Neural crest cell (in vitro differentiated cells): ENCODE data around the gene ATP5PO. TPM values are rescaled to one million over a fixed set of nuclear protein-coding genes. Genes with fewer than 3 reads are reported as not detected.
A peak's percentile ranks its signal among the peaks of the same experiment; 100 is the strongest.

Experiments used
- DNase-seq: peaks from one replicate; pipeline ENCODE4 v3.0.0; 2021; ENCODE audit warnings: low read depth, mixed read lengths, low spot score
- H3K27ac Mint-ChIP-seq: one replicate; pipeline ENCODE4 v1.8.0; 2021; ENCODE audit warnings: mild to moderate bottlenecking, mixed read lengths; ENCODE audit not compliant: unreplicated experiment
- H3K27me3 Mint-ChIP-seq: 2 replicates; pipeline ENCODE4 v1.8.0; 2021; ENCODE audit warnings: low read depth, mild to moderate bottlenecking, mixed read lengths
- H3K36me3 Mint-ChIP-seq: 2 replicates; pipeline ENCODE4 v1.8.0; 2021; ENCODE audit warnings: low read depth, mild to moderate bottlenecking, mixed read lengths
- H3K4me1 Mint-ChIP-seq: 2 replicates; pipeline ENCODE4 v1.8.0; 2021; ENCODE audit warnings: mixed read lengths
- H3K4me3 Mint-ChIP-seq: one replicate; pipeline ENCODE4 v1.8.0; 2021; ENCODE audit warnings: mild to moderate bottlenecking, mixed read lengths
- H3K9me3 Mint-ChIP-seq: 2 replicates; pipeline ENCODE4 v1.8.0; 2021; ENCODE audit warnings: mixed read lengths
- CTCF ChIP-seq: fragments of 200-600 bp; sonication (generic); conservative IDR thresholded peaks from 2 replicates; pipeline ENCODE4 v1.5.0; 2021; ENCODE audit warnings: antibody characterized with exemption, mild to moderate bottlenecking
- total RNA-seq: library from RNA; stranded (reverse); gene quantifications from 2 replicates; pipeline ENCODE4 v1.2.1, GENCODE V29; 2021

Gene ATP5PO
- total RNA-seq, 1 donor from 2014 or later = 231 TPM

GRCh38 chr21:33916200-33916567 is 580 bp upstream of the ATP5PO start:
- no peaks in the 10 kb centered on the region for H3K36me3 Mint-ChIP-seq
- peak overlapping the region; percentile 100 for H3K4me3 Mint-ChIP-seq
- no peaks in the 10 kb centered on the region for H3K27me3 Mint-ChIP-seq
- no peak for TF ChIP-seq CTCF
- H3K9me3 Mint-ChIP-seq = no peaks in the 10 kb centered on the region
- peak overlapping the region; percentile 90 for H3K27ac Mint-ChIP-seq
- peaks cover 25% of the 10 kb centered on the region for H3K4me1 Mint-ChIP-seq
- DNase-seq = no peak

GRCh38 chr21:33914188-33914587 is 1.4 kb downstream of the ATP5PO start:
- Mint-ChIP-seq H3K27ac (no peak overlapping the region), H3K4me1 (peaks cover 25% of the 10 kb centered on the region), H3K4me3 (peak overlapping the region; percentile 29), H3K9me3 (no peaks in the 10 kb centered on the region), H3K27me3 (no peaks in the 10 kb centered on the region), H3K36me3 (peaks cover 7% of the 10 kb centered on the region)
- no peak for TF ChIP-seq CTCF
- DNase-seq = no peak

GRCh38 chr21:33909756-33910155 is 5.8 kb downstream of the ATP5PO start:
- no peaks in the 10 kb centered on the region for H3K27me3 Mint-ChIP-seq
- H3K27ac Mint-ChIP-seq = no peak overlapping the region
- no peak for DNase-seq
- H3K4me3 Mint-ChIP-seq = no peak overlapping the region
- TF ChIP-seq CTCF = no peak
- peaks cover 8% of the 10 kb centered on the region for H3K4me1 Mint-ChIP-seq
- H3K9me3 Mint-ChIP-seq = no peaks in the 10 kb centered on the region
- H3K36me3 Mint-ChIP-seq = peaks cover 15% of the 10 kb centered on the region

GRCh38 chr21:33908760-33909159 is 6.8 kb downstream of the ATP5PO start:
- no peaks in the 10 kb centered on the region for H3K27me3 Mint-ChIP-seq
- peaks cover 17% of the 10 kb centered on the region for H3K36me3 Mint-ChIP-seq
- H3K9me3 Mint-ChIP-seq = no peaks in the 10 kb centered on the region
- H3K4me3 Mint-ChIP-seq = no peak overlapping the region
- no peak for DNase-seq
- no peak overlapping the region for H3K27ac Mint-ChIP-seq
- H3K4me1 Mint-ChIP-seq = no peaks in the 10 kb centered on the region
- TF ChIP-seq CTCF = no peak

- Mint-ChIP-seq H3K4me1 (peaks cover 4% of the 10 kb centered on the region), H3K27ac (no peak overlapping the region), H3K27me3 (no peaks in the 10 kb centered on the region), H3K4me3 (no peak overlapping the region), H3K9me3 (no peaks in the 10 kb centered on the region), H3K36me3 (peaks cover 16% of the 10 kb centered on the region)
- no peak for DNase-seq
- no peak for TF ChIP-seq CTCF
Observed at GRCh38 chr21:33904041-33904440, 11.6 kb downstream of the ATP5PO start.

GRCh38 chr21:33902349-33902748 is 13.3 kb downstream of the ATP5PO start:
- no peak overlapping the region for H3K4me3 Mint-ChIP-seq
- no peak for DNase-seq
- TF ChIP-seq CTCF = no peak
- H3K9me3 Mint-ChIP-seq = no peaks in the 10 kb centered on the region
- H3K4me1 Mint-ChIP-seq = peaks cover 4% of the 10 kb centered on the region
- H3K27me3 Mint-ChIP-seq = no peaks in the 10 kb centered on the region
- H3K36me3 Mint-ChIP-seq = peaks cover 15% of the 10 kb centered on the region
- H3K27ac Mint-ChIP-seq = no peak overlapping the region
